Ascending aorta (tissue), 2 donors: ENCODE data around the gene CEP131. TPM values are rescaled to one million over a fixed set of nuclear protein-coding genes. Genes with fewer than 3 reads are reported as not detected.

ENCODE experiments used
- DNase-seq, 2 donors: peaks; one replicate each; pipeline ENCODE4 v3.0.0-alpha.2; 2019; ENCODE audit warnings: low spot score in 2 of 2
- H3K27ac ChIP-seq, 2 donors: fragments of 200-600 bp; sonication (generic); one replicate each; pipeline ENCODE4 v1.5.1; 2016 to 2017; ENCODE audit warnings: mild to moderate bottlenecking in 1 of 2
- H3K27me3 ChIP-seq: fragments of 200-600 bp; sonication (generic); one replicate; pipeline ENCODE4 v1.5.1; 2017
- H3K36me3 ChIP-seq, 2 donors: fragments of 200-600 bp; sonication (generic); one replicate each; pipeline ENCODE4 v1.5.1; 2016
- H3K4me1 ChIP-seq, 2 donors: fragments of 200-600 bp; sonication (generic); one replicate each; pipeline ENCODE4 v1.5.1; 2016 to 2017; ENCODE audit warnings: mild to moderate bottlenecking in 1 of 2
- H3K4me3 ChIP-seq, 2 donors: fragments of 200-600 bp; sonication (generic); one replicate each; pipeline ENCODE4 v1.5.1; 2016 to 2017; ENCODE audit warnings: mild to moderate bottlenecking in 1 of 2
- H3K9me3 ChIP-seq, 2 donors: fragments of 200-600 bp; sonication (generic); one replicate each; pipeline ENCODE4 v1.5.1; 2016
- intact Hi-C: fragments of 100-400 bp; cut with DNase I; formaldehyde crosslinking; loops from one replicate; pipeline ENCODE4 v1.15.1; 2023
- total RNA-seq: library from RNA; depleted of rRNA; stranded (reverse); fragments of >200 nt; gene quantifications from one replicate; pipeline ENCODE4 v1.1.0, GENCODE V29; 2016
- TF ChIP-seq, protein P1 (sequence below), 3 experiments: fragments of 200-600 bp in 2 of 3; fragments of 450-650 bp in 1 of 3; sonication (generic) in 2 of 3; IDR thresholded peaks; one replicate each; pipeline ENCODE4 v1.5.1; 2016 to 2019; ENCODE audit warnings: antibody characterized with exemption in 3 of 3, mild to moderate bottlenecking in 1 of 3, moderate library complexity in 1 of 3

CEP131 gene
- total RNA-seq, 1 donor from 2014 or later, result 6.7 TPM

DNA sequence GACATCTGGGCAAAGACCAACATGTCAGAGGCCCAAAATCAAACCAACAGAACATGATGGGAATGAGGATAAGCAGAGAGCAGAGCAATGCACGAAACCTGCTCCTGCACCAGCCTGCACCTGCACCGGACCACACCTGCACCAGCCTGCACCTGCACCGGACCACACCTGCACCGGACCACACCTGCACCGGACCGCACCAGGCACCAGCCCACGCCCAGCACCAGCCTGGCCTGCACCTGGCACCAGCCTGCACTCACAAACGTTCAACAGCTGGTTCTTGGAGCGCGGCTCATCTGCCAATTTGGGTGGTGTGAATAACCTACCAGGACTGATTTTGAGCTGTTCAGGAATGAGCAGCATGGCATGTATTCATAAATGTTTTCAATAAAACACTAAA lies 18.2 kb downstream of the CEP131 start:
- DNase-seq, result no peak
- Histone ChIP-seq H3K27ac (no peak overlapping the region), H3K4me3 (no peak overlapping the region), H3K36me3 (peaks cover 0 to 4% of the 10 kb centered on the region in 2 donors), H3K9me3 (no peaks in the 10 kb centered on the region), H3K27me3 (no peaks in the 10 kb centered on the region), H3K4me1 (no peaks in the 10 kb centered on the region)
- intact Hi-C loops, result no loop called here
- TF ChIP-seq, protein P1, sequence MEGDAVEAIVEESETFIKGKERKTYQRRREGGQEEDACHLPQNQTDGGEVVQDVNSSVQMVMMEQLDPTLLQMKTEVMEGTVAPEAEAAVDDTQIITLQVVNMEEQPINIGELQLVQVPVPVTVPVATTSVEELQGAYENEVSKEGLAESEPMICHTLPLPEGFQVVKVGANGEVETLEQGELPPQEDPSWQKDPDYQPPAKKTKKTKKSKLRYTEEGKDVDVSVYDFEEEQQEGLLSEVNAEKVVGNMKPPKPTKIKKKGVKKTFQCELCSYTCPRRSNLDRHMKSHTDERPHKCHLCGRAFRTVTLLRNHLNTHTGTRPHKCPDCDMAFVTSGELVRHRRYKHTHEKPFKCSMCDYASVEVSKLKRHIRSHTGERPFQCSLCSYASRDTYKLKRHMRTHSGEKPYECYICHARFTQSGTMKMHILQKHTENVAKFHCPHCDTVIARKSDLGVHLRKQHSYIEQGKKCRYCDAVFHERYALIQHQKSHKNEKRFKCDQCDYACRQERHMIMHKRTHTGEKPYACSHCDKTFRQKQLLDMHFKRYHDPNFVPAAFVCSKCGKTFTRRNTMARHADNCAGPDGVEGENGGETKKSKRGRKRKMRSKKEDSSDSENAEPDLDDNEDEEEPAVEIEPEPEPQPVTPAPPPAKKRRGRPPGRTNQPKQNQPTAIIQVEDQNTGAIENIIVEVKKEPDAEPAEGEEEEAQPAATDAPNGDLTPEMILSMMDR (IDR thresholded peaks at IDR 0.05), result no peak

DNA sequence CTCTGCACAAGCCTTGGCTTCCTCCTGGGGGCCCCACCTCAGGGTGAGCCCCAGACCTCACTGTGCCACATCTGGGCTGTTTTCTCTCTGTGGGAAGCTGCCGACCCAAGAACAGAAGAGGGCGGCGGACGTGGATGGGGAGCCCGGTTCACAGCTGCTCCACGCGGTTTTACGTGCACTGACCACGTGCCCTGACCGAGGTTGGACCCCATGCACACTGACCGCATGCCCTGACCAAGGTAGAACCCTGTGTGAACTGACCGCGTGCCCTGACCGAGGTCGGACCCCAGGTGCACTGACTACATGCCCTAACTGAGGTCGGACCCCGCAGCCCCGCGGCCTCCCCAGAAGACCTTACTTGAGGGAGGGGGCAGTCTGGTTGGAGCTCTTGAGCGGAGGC lies 19.6 kb downstream of the CEP131 start:
- no peak overlapping the region for H3K27ac ChIP-seq

DNA sequence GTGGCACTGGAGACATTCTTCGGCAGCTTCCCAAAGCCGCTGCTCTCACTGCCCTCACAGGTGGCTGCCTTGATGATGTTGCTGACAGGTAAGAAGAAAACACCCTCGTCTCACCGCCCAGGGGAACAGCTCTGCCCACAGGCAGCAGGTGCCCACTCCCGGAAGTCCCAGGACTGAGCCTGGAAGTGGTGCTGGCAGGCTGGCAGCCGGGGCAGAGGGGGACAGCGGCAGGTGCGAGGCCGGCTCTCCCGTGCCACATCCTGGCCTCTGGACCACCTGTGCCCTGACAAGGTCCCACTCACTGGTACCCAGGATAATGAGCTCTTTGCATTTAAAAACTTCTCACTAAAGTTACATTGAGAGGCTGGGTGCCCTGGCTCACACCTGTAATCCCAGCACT lies 20.4 kb downstream of the CEP131 start:
- no peak for DNase-seq
- no peaks in the 10 kb centered on the region for H3K9me3 ChIP-seq
- H3K36me3 ChIP-seq, result peaks cover 3 to 10% of the 10 kb centered on the region in 2 donors
- H3K4me1 ChIP-seq, result no peaks in the 10 kb centered on the region
- H3K4me3 ChIP-seq, result no peak overlapping the region
- TF ChIP-seq, protein P1 (IDR thresholded peaks at IDR 0.05), result no peak
- no peaks in the 10 kb centered on the region for H3K27me3 ChIP-seq
- H3K27ac ChIP-seq, result no peak overlapping the region
- intact Hi-C loops, result no loop called here

More for the DNA sequence above, 19.6 kb downstream of the CEP131 start:
- no peak for DNase-seq
- TF ChIP-seq, protein P1 (IDR thresholded peaks at IDR 0.05), result no peak
- intact Hi-C loops, result no loop called here
- no peaks in the 10 kb centered on the region for H3K9me3 ChIP-seq
- no peaks in the 10 kb centered on the region for H3K27me3 ChIP-seq
- H3K4me1 ChIP-seq, result no peaks in the 10 kb centered on the region
- H3K36me3 ChIP-seq, result peaks cover under 1 to 10% of the 10 kb centered on the region in 2 donors
- no peak overlapping the region for H3K4me3 ChIP-seq

DNA sequence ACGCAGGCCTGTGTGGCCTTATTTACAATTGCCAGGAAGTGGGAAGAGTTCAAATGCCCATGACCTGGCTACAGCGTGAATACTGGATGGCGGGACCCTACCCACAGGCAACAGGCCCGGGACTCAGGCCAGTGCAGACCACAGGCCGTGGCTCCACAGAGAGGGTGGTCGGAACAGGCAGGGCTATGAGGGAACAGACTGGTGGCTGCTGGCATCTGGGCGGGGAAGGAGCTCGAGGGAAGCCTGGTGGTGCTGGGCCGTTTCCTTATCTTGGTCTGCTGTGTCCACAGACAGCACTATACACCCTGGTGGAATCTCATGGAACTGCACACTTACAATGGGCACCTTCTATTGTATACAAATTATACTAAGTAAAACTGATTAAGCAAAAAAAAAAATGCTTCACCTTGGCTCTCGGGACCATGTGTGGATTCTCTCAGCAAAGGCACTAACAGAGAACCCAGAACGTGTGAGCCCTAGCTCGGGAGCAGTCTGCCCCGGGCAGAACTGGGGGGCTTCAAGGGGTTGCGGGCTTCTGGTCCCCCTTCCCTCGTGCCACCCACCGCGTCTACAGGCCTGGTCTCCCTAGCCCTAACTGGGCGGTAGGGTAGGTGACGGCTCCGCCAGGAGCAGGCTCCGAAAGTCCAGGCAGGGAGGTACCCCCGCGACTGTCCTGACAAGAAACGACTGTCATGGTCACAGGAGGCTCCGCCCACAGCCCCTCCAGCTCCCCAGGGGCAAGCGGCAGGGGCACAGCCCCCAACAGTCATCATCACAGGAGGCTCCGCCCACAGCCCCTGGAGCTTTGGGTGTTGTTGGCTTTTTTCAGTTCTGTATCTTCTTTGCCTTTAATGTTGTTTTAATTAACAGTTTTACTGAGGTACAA lies 21.8 kb downstream of the CEP131 start:
- H3K27ac ChIP-seq, result no peak overlapping the region
- peaks cover 8 to 10% of the 10 kb centered on the region in 2 donors for H3K36me3 ChIP-seq
- no peak for DNase-seq
- H3K4me1 ChIP-seq, result no peaks in the 10 kb centered on the region
- no peak overlapping the region for H3K4me3 ChIP-seq
- H3K27me3 ChIP-seq, result no peaks in the 10 kb centered on the region
- no peaks in the 10 kb centered on the region for H3K9me3 ChIP-seq
- intact Hi-C loops, result no loop called here
- TF ChIP-seq, protein P1 (IDR thresholded peaks at IDR 0.05), result peak in 2 of 3 experiments; percentile 33 to 49

DNA sequence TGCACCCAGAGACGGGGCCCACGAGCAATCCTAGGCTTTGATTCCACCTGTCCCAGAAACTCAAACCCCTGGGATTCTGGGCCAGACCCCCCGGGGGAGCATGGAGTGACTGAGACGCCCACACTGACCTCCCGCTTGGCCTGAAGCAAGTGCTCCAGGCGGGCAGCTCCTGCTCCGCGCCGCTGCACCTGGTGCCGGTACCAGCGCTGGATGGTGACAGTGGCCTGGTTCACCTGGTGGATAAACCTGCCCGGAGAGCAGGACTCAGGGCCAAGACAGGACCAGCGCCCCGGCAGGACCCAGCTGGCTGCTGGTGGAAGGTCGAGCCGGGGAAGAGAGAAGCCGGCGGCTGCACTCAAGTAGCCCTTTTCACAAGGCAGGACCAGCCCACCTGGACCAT lies 22.6 kb downstream of the CEP131 start:
- TF ChIP-seq, protein P1 (IDR thresholded peaks at IDR 0.05), result no peak
- Histone ChIP-seq H3K4me1 (no peaks in the 10 kb centered on the region), H3K27ac (no peak overlapping the region), H3K36me3 (peaks cover 8 to 10% of the 10 kb centered on the region in 2 donors), H3K27me3 (no peaks in the 10 kb centered on the region), H3K4me3 (no peak overlapping the region), H3K9me3 (no peaks in the 10 kb centered on the region)
- intact Hi-C loops, result no loop called here
- DNase-seq, result no peak
